GM23338 (cell line): ENCODE data around the gene PDE3A. TPM values are rescaled to one million over a fixed set of nuclear protein-coding genes. Genes with fewer than 3 reads are reported as not detected.
A peak's percentile ranks its signal among the peaks of the same experiment; 100 is the strongest.

Source experiments
- ATAC-seq: fragments of 200-7000 bp; cut with Tn5 transposase; 3 replicates; pipeline ENCODE4 v1.9.1; 2020
- DNase-seq: peaks from one replicate; pipeline ENCODE4 v3.0.0-alpha.2; 2015; ENCODE audit warnings: low spot score
- H2AFZ ChIP-seq: fragments of 200-600 bp; sonication (generic); 2 replicates; pipeline ENCODE4 v1.8.0; 2016; ENCODE audit warnings: antibody characterized with exemption, mild to moderate bottlenecking, moderate library complexity
- H3F3A ChIP-seq: fragments of 200-600 bp; sonication (generic); replicated peaks from 2 replicates; pipeline ENCODE4 v1.8.0; 2017; ENCODE audit warnings: antibody characterized with exemption, mixed run types, low read depth
- H3K27ac ChIP-seq: fragments of 200-600 bp; sonication (generic); 2 replicates; pipeline ENCODE4 v1.6.1; 2016; ENCODE audit warnings: low read depth
- H3K27me3 ChIP-seq: fragments of 200-600 bp; sonication (generic); 2 replicates; pipeline ENCODE4 v1.8.0; 2016; ENCODE audit warnings: mild to moderate bottlenecking, mixed run types, moderate library complexity; ENCODE audit not compliant: insufficient read depth
- H3K36me3 ChIP-seq: fragments of 200-600 bp; sonication (generic); 2 replicates; pipeline ENCODE4 v1.8.0; 2016; ENCODE audit warnings: mild to moderate bottlenecking; ENCODE audit not compliant: insufficient read depth
- H3K4me1 ChIP-seq: fragments of 200-600 bp; sonication (generic); 2 replicates; pipeline ENCODE4 v1.8.0; 2016; ENCODE audit warnings: mild to moderate bottlenecking, moderate library complexity; ENCODE audit not compliant: insufficient read depth
- H3K4me2 ChIP-seq: fragments of 200-600 bp; sonication (generic); 2 replicates; pipeline ENCODE4 v1.7.1; 2017; ENCODE audit warnings: mixed run types
- H3K4me3 ChIP-seq: fragments of 200-600 bp; sonication (generic); 2 replicates; pipeline ENCODE4 v1.6.1; 2016; ENCODE audit warnings: mixed run types
- H3K79me2 ChIP-seq: fragments of 200-600 bp; sonication (generic); replicated peaks from 2 replicates; pipeline ENCODE4 v1.8.0; 2017; ENCODE audit warnings: mild to moderate bottlenecking; ENCODE audit not compliant: insufficient read depth
- H3K9me2 ChIP-seq: fragments of 200-600 bp; sonication (generic); 2 replicates; pipeline ENCODE4 v1.8.0; 2017; ENCODE audit not compliant: insufficient read depth
- H4K20me1 ChIP-seq: fragments of 200-600 bp; sonication (generic); replicated peaks from 2 replicates; pipeline ENCODE4 v1.8.0; 2017; ENCODE audit warnings: mild to moderate bottlenecking; ENCODE audit not compliant: insufficient read depth
- H3K27ac Mint-ChIP-seq: 2 replicates; pipeline ENCODE4 v1.8.0; 2020; ENCODE audit warnings: inconsistent platforms, mild to moderate bottlenecking, moderate library complexity, mixed read lengths
- H3K27me3 Mint-ChIP-seq: 3 replicates; pipeline ENCODE4 v1.8.0; 2022; ENCODE audit warnings: low read depth, mild to moderate bottlenecking, moderate library complexity, mixed read lengths, inconsistent platforms; ENCODE audit not compliant: insufficient read depth, poor library complexity
- H3K36me3 Mint-ChIP-seq: 3 replicates; pipeline ENCODE4 v1.8.0; 2021; ENCODE audit warnings: low read depth, mild to moderate bottlenecking, inconsistent platforms, moderate library complexity, mixed read lengths
- H3K4me1 Mint-ChIP-seq: 3 replicates; pipeline ENCODE4 v1.8.0; 2020; ENCODE audit warnings: mild to moderate bottlenecking, inconsistent platforms, mixed read lengths
- H3K4me3 Mint-ChIP-seq: 3 replicates; pipeline ENCODE4 v1.8.0; 2021; ENCODE audit warnings: moderate library complexity, mild to moderate bottlenecking, inconsistent platforms, mixed read lengths
- H3K9me3 Mint-ChIP-seq: 3 replicates; pipeline ENCODE4 v1.8.0; 2020; ENCODE audit warnings: moderate library complexity, mild to moderate bottlenecking, inconsistent platforms, mixed read lengths
- EZH2phosphoT487 ChIP-seq: fragments of 200-600 bp; sonication (generic); IDR thresholded peaks from one replicate; pipeline ENCODE4 v1.8.1; 2018; ENCODE audit warnings: antibody characterized with exemption; ENCODE audit not compliant: unreplicated experiment
- JUNB ChIP-seq: IDR thresholded peaks from one replicate; pipeline ENCODE4 v1.6.1; 2016; ENCODE audit warnings: antibody characterized with exemption; ENCODE audit not compliant: unreplicated experiment
- NANOG ChIP-seq: IDR thresholded peaks from 2 replicates; pipeline ENCODE4 v1.6.1; 2016; ENCODE audit warnings: antibody characterized with exemption, borderline replicate concordance
- STAT1 ChIP-seq: IDR thresholded peaks from one replicate; pipeline ENCODE4 v1.6.1; 2016; ENCODE audit warnings: antibody characterized with exemption; ENCODE audit not compliant: unreplicated experiment
- ZNF331 ChIP-seq: fragments of 250-450 bp; sonication (Bioruptor Pico); IDR thresholded peaks from 2 replicates; pipeline ENCODE4 v1.5.0; 2020; ENCODE audit warnings: low read depth, mild to moderate bottlenecking, moderate library complexity
- polyA plus RNA-seq: library from polyadenylated mRNA; unstranded; fragments of >200 nt; fragmentation: Nextera tagmentation; extraction: Ambion mirVana; gene quantifications from 2 replicates; pipeline ENCODE4 v1.2.1, GENCODE V29; 2016
- total RNA-seq: library from RNA; depleted of rRNA; stranded (reverse); fragments of >200 nt; shearing (Covaris generic); gene quantifications from 2 replicates; pipeline ENCODE4 v1.2.3, GENCODE V29; 2014
- TF ChIP-seq, protein P1 (sequence below): IDR thresholded peaks from one replicate; pipeline ENCODE4 v1.6.1; 2018; ENCODE audit warnings: antibody characterized with exemption; ENCODE audit not compliant: unreplicated experiment
- TF ChIP-seq, protein P2 (sequence below): IDR thresholded peaks from 2 replicates; pipeline ENCODE4 v1.6.1; 2016; ENCODE audit warnings: antibody characterized with exemption
- TF ChIP-seq, protein P3 (sequence below), 2 experiments: fragments of 200-600 bp in 1 of 2; sonication (generic) in 1 of 2; conservative IDR thresholded peaks; 2 replicates each; pipeline versions ENCODE4 v1.5.1 to v1.6.1; 2016 to 2017; ENCODE audit warnings: antibody characterized with exemption in 2 of 2, low read depth in 2 of 2, mild to moderate bottlenecking in 2 of 2, moderate library complexity in 1 of 2

The PDE3A gene
- total and polyA plus RNA-seq, 2 experiments from 2014 or later = 2.7 to 9.2 TPM

DNA sequence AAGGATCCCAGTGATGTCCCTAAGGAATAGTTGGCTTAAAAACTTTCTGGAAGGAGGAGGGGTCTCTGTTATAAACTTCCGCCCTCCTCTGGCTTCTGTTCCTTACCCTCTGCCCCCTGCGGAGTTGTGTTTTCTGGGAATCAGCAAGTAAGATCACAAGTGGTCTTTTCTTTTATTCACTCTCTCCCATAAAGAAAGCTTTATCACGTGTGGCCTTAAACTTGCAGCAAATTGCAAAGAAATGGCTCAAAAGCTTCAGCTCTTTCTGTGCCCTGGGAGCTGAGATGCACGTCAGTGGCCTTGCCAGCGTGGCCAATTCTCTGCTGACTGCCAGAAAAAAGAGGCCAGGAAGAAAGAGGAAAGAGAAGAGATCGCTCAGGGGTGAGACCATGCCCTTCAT, 326.9 kb downstream of the PDE3A start, which contains the start of gene SLCO1C1:
SLCO1C1 (plus strand) TSS at position 101 of the 400 bp plus-strand sequence. CDS start 4,245 bp downstream, outside the sequence.
- Histone ChIP-seq H4K20me1 (no peaks in the 10 kb centered on the region), H3F3A (no peaks in the 10 kb centered on the region), H3K4me2 (peak within 1 kb of the TSS; percentile 21), H3K36me3 (no peaks in the 10 kb centered on the region), H3K4me3 (no peak within 1 kb of the TSS), H3K4me1 (peaks cover 16% of the 10 kb centered on the region), H2AFZ (peak within 1 kb of the TSS; percentile 14; the same call in 1 of the 2 replicates), H3K79me2 (no peaks in the 10 kb centered on the region), H3K27me3 (no peaks in the 10 kb centered on the region), H3K9me2 (no peaks in the 10 kb centered on the region), H3K27ac (no peak within 1 kb of the TSS; the same call in 1 of the 2 replicates)
- Mint-ChIP-seq H3K36me3 (no peaks in the 10 kb centered on the region), H3K4me1 (peaks cover 32% of the 10 kb centered on the region), H3K27ac (peak within 1 kb of the TSS; percentile 57), H3K27me3 (peaks cover 4% of the 10 kb centered on the region), H3K9me3 (no peaks in the 10 kb centered on the region), H3K4me3 (no peak within 1 kb of the TSS)
- DNase-seq (peak; percentile 57), ATAC-seq (peak; percentile 78)
- TF ChIP-seq ZNF331 (CRISPR knock-in tag) (no peak), NANOG (no peak), EZH2phosphoT487 (no peak), STAT1 (no peak), JUNB (no peak)
- TF ChIP-seq, protein P1, sequence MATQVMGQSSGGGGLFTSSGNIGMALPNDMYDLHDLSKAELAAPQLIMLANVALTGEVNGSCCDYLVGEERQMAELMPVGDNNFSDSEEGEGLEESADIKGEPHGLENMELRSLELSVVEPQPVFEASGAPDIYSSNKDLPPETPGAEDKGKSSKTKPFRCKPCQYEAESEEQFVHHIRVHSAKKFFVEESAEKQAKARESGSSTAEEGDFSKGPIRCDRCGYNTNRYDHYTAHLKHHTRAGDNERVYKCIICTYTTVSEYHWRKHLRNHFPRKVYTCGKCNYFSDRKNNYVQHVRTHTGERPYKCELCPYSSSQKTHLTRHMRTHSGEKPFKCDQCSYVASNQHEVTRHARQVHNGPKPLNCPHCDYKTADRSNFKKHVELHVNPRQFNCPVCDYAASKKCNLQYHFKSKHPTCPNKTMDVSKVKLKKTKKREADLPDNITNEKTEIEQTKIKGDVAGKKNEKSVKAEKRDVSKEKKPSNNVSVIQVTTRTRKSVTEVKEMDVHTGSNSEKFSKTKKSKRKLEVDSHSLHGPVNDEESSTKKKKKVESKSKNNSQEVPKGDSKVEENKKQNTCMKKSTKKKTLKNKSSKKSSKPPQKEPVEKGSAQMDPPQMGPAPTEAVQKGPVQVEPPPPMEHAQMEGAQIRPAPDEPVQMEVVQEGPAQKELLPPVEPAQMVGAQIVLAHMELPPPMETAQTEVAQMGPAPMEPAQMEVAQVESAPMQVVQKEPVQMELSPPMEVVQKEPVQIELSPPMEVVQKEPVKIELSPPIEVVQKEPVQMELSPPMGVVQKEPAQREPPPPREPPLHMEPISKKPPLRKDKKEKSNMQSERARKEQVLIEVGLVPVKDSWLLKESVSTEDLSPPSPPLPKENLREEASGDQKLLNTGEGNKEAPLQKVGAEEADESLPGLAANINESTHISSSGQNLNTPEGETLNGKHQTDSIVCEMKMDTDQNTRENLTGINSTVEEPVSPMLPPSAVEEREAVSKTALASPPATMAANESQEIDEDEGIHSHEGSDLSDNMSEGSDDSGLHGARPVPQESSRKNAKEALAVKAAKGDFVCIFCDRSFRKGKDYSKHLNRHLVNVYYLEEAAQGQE = no peak
- TF ChIP-seq, protein P2, sequence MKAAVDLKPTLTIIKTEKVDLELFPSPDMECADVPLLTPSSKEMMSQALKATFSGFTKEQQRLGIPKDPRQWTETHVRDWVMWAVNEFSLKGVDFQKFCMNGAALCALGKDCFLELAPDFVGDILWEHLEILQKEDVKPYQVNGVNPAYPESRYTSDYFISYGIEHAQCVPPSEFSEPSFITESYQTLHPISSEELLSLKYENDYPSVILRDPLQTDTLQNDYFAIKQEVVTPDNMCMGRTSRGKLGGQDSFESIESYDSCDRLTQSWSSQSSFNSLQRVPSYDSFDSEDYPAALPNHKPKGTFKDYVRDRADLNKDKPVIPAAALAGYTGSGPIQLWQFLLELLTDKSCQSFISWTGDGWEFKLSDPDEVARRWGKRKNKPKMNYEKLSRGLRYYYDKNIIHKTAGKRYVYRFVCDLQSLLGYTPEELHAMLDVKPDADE = no peak
- TF ChIP-seq, protein P3, sequence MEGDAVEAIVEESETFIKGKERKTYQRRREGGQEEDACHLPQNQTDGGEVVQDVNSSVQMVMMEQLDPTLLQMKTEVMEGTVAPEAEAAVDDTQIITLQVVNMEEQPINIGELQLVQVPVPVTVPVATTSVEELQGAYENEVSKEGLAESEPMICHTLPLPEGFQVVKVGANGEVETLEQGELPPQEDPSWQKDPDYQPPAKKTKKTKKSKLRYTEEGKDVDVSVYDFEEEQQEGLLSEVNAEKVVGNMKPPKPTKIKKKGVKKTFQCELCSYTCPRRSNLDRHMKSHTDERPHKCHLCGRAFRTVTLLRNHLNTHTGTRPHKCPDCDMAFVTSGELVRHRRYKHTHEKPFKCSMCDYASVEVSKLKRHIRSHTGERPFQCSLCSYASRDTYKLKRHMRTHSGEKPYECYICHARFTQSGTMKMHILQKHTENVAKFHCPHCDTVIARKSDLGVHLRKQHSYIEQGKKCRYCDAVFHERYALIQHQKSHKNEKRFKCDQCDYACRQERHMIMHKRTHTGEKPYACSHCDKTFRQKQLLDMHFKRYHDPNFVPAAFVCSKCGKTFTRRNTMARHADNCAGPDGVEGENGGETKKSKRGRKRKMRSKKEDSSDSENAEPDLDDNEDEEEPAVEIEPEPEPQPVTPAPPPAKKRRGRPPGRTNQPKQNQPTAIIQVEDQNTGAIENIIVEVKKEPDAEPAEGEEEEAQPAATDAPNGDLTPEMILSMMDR (conservative IDR thresholded peaks at IDR 0.05; ENCODE audit: low read depth in 2 of 2) = no peak
